Astrocyte (in vitro differentiated cells and primary cell): ENCODE results near the gene SENP1. TPM values are rescaled to one million over a fixed set of nuclear protein-coding genes. Genes with fewer than 3 reads are reported as not detected.
"Not testable (repeated sequence)": the region's sequence is repeated elsewhere in the genome, so short reads cannot be mapped to it uniquely, and the experiment has no call there.

Experiments used
- DNase-seq: peaks from one replicate; pipeline ENCODE4 v3.0.0-alpha.2; 2010; ENCODE audit warnings: low read depth
- FAIRE-seq: peaks from 2 replicates; lab custom pipeline; 2011; peaks lifted over from hg19 to GRCh38; lab: Jason Lieb, UNC
- H2AFZ ChIP-seq: 2 replicates; pipeline ENCODE4 v1.6.0; 2012; ENCODE audit warnings: low read depth, low read length, inconsistent platforms
- H3K27ac ChIP-seq: 2 replicates; pipeline ENCODE4 v1.5.1; 2011; ENCODE audit warnings: low read depth, low read length, inconsistent platforms
- H3K27me3 ChIP-seq: 2 replicates; pipeline ENCODE4 v1.6.0; 2011; ENCODE audit warnings: low read length, inconsistent platforms; ENCODE audit not compliant: insufficient read depth
- H3K36me3 ChIP-seq: 2 replicates; pipeline ENCODE4 v1.5.1; 2011; ENCODE audit warnings: low read length, inconsistent platforms; ENCODE audit not compliant: insufficient read depth
- H3K4me1 ChIP-seq: 2 replicates; pipeline ENCODE4 v1.5.1; 2011; ENCODE audit warnings: low read length, inconsistent platforms; ENCODE audit not compliant: insufficient read depth
- H3K4me2 ChIP-seq: 2 replicates; pipeline ENCODE4 v1.6.0; 2012; ENCODE audit warnings: low read length, inconsistent platforms
- H3K4me3 ChIP-seq: 2 replicates; pipeline ENCODE4 v1.5.1; 2011; ENCODE audit warnings: low read depth, mild to moderate bottlenecking, low read length, inconsistent platforms; ENCODE audit not compliant: insufficient read depth
- H3K79me2 ChIP-seq: 2 replicates; pipeline ENCODE4 v1.6.0; 2012; ENCODE audit warnings: mild to moderate bottlenecking, low read length, inconsistent platforms; ENCODE audit not compliant: insufficient read depth
- H3K9ac ChIP-seq: 2 replicates; pipeline ENCODE4 v1.6.0; 2012; ENCODE audit warnings: mild to moderate bottlenecking, low read length, inconsistent platforms
- H3K9me3 ChIP-seq: 2 replicates; pipeline ENCODE4 v1.5.1; 2012; ENCODE audit warnings: low read depth, mild to moderate bottlenecking, low read length, inconsistent platforms; ENCODE audit not compliant: insufficient read depth
- H4K20me1 ChIP-seq: 2 replicates; pipeline ENCODE4 v1.6.0; 2012; ENCODE audit warnings: low read length, inconsistent platforms; ENCODE audit not compliant: insufficient read depth
- H3K27ac Mint-ChIP-seq: one replicate; pipeline ENCODE4 v1.8.0; 2021; ENCODE audit warnings: mild to moderate bottlenecking, mixed read lengths; ENCODE audit not compliant: unreplicated experiment
- H3K27me3 Mint-ChIP-seq: one replicate; pipeline ENCODE4 v1.8.0; 2021; ENCODE audit warnings: low read depth, mixed read lengths; ENCODE audit not compliant: unreplicated experiment
- H3K36me3 Mint-ChIP-seq: one replicate; pipeline ENCODE4 v1.8.0; 2021; ENCODE audit warnings: low read depth, mixed read lengths; ENCODE audit not compliant: unreplicated experiment
- H3K4me1 Mint-ChIP-seq: one replicate; pipeline ENCODE4 v1.8.0; 2021; ENCODE audit warnings: low read depth, mixed read lengths; ENCODE audit not compliant: unreplicated experiment
- H3K4me3 Mint-ChIP-seq: one replicate; pipeline ENCODE4 v1.8.0; 2021; ENCODE audit warnings: mild to moderate bottlenecking, moderate library complexity, mixed read lengths; ENCODE audit not compliant: unreplicated experiment
- H3K9me3 Mint-ChIP-seq: one replicate; pipeline ENCODE4 v1.8.0; 2021; ENCODE audit warnings: mild to moderate bottlenecking, mixed read lengths; ENCODE audit not compliant: unreplicated experiment
- CTCF ChIP-seq: IDR thresholded peaks from 2 replicates; pipeline ENCODE4 v1.5.1; 2011; ENCODE audit warnings: low read depth, mild to moderate bottlenecking, inconsistent platforms, low read length, moderate library complexity; ENCODE audit not compliant: insufficient read depth
- EZH2 ChIP-seq: IDR thresholded peaks from 2 replicates; pipeline ENCODE4 v1.6.1; 2012; ENCODE audit warnings: mild to moderate bottlenecking, low read length, inconsistent platforms; ENCODE audit not compliant: insufficient read depth
- total RNA-seq: library from RNA; stranded (reverse); gene quantifications from 2 replicates; pipeline ENCODE4 v1.2.1, GENCODE V29; 2021

The SENP1 gene
- total RNA-seq, 1 donor from 2014 or later: 13.6 TPM

- Histone ChIP-seq H3K9ac (no peak overlapping the region), H3K27me3 (no peaks in the 10 kb centered on the region), H2AFZ (no peak overlapping the region), H4K20me1 (peaks cover 20% of the 10 kb centered on the region), H3K4me1 (no peaks in the 10 kb centered on the region), H3K4me3 (no peak overlapping the region), H3K9me3 (no peaks in the 10 kb centered on the region), H3K79me2 (peaks cover 11% of the 10 kb centered on the region), H3K27ac (no peak overlapping the region), H3K36me3 (peaks cover 41% of the 10 kb centered on the region), H3K4me2 (no peak overlapping the region)
- Mint-ChIP-seq H3K9me3 (no peaks in the 10 kb centered on the region), H3K36me3 (peaks cover 21% of the 10 kb centered on the region), H3K27ac (no peak overlapping the region), H3K4me1 (peaks cover 4% of the 10 kb centered on the region), H3K4me3 (no peak overlapping the region), H3K27me3 (no peaks in the 10 kb centered on the region)
- no peak for TF ChIP-seq EZH2
- TF ChIP-seq CTCF: no peak
- FAIRE-seq (no peak), DNase-seq (no peak)
These were observed 20.1 kb upstream of the SENP1 start for GRCh38 chr12:48125985-48126384.

GRCh38 chr12:48125542-48125941 is 19.7 kb upstream of the SENP1 start:
- H3K4me2 ChIP-seq, H3K27me3 ChIP-seq, H3K9me3 ChIP-seq, H3K27ac Mint-ChIP-seq, H2AFZ ChIP-seq, DNase-seq, FAIRE-seq, H3K4me1 ChIP-seq, H3K9me3 Mint-ChIP-seq, H3K9ac ChIP-seq, H3K4me3 Mint-ChIP-seq, H3K4me1 Mint-ChIP-seq, H3K27me3 Mint-ChIP-seq, H3K4me3 ChIP-seq, H3K27ac ChIP-seq: not testable (repeated sequence)
- Histone ChIP-seq H3K79me2 (peaks cover 16% of the 10 kb centered on the region), H4K20me1 (peaks cover 22% of the 10 kb centered on the region), H3K36me3 (peaks cover 36% of the 10 kb centered on the region)
- peaks cover 17% of the 10 kb centered on the region for H3K36me3 Mint-ChIP-seq

GRCh38 chr12:48123169-48123568 is 17.3 kb upstream of the SENP1 start:
- Mint-ChIP-seq H3K27ac (no peak overlapping the region), H3K27me3 (no peaks in the 10 kb centered on the region), H3K4me3 (no peak overlapping the region), H3K4me1 (peaks cover 10% of the 10 kb centered on the region), H3K9me3 (no peaks in the 10 kb centered on the region), H3K36me3 (peaks cover 6% of the 10 kb centered on the region)
- H3K36me3 ChIP-seq: peaks cover 31% of the 10 kb centered on the region
- H3K4me1 ChIP-seq: peaks cover 5% of the 10 kb centered on the region
- TF ChIP-seq CTCF (no peak), EZH2 (no peak)
- H3K9ac ChIP-seq: no peak overlapping the region
- FAIRE-seq (no peak), DNase-seq (no peak)
- peaks cover 27% of the 10 kb centered on the region for H3K79me2 ChIP-seq
- H3K27me3 ChIP-seq: no peaks in the 10 kb centered on the region
- no peak overlapping the region for H3K4me3 ChIP-seq
- H3K4me2 ChIP-seq: no peak overlapping the region
- no peak overlapping the region for H2AFZ ChIP-seq
- H3K9me3 ChIP-seq: no peaks in the 10 kb centered on the region
- no peak overlapping the region for H3K27ac ChIP-seq
- H4K20me1 ChIP-seq: peaks cover 17% of the 10 kb centered on the region
